Skeletal muscle satellite cell (primary cell): ENCODE data around the gene RPS14. TPM values are rescaled to one million over a fixed set of nuclear protein-coding genes. Genes with fewer than 3 reads are reported as not detected.

Experiments used
- H3K27me3 ChIP-seq: 2 replicates; pipeline ENCODE4 v1.7.0; 2013; ENCODE audit warnings: low read length; ENCODE audit not compliant: control insufficient read depth, insufficient read depth
- H3K36me3 ChIP-seq: 2 replicates; pipeline ENCODE4 v1.7.0; 2013; ENCODE audit warnings: mild to moderate bottlenecking, control low read depth, low read length; ENCODE audit not compliant: insufficient read depth
- H3K4me1 ChIP-seq: 2 replicates; pipeline ENCODE4 v1.7.0; 2013; ENCODE audit warnings: low read length; ENCODE audit not compliant: control insufficient read depth, insufficient read depth
- H3K4me2 ChIP-seq: 2 replicates; pipeline ENCODE4 v1.7.0; 2013; ENCODE audit warnings: mild to moderate bottlenecking, low read length
- H3K4me3 ChIP-seq: 2 replicates; pipeline ENCODE4 v1.7.0; 2013; ENCODE audit warnings: low read length
- H3K9ac ChIP-seq: 2 replicates; pipeline ENCODE4 v1.7.0; 2013; ENCODE audit warnings: mild to moderate bottlenecking, low read depth, low read length, moderate library complexity
- H3K9me3 ChIP-seq: replicated peaks from 2 replicates; pipeline ENCODE4 v1.7.0; 2013; ENCODE audit warnings: mild to moderate bottlenecking, control low read depth, low read length
- total RNA-seq: library from RNA; depleted of rRNA; stranded (reverse); fragments of >200 nt; gene quantifications from 2 replicates; pipeline ENCODE4 v1.2.3, GENCODE V29; 2012; rRNA removed

The RPS14 gene
- 3,190 and 4,225 TPM in 2 replicates for total RNA-seq

- peak within 1 kb of the TSS; percentile 98 for H3K9ac ChIP-seq
- H3K4me1 ChIP-seq: peaks cover 21% of the 10 kb centered on the region
- no peaks in the 10 kb centered on the region for H3K27me3 ChIP-seq
- peak within 1 kb of the TSS; percentile 87 for H3K4me3 ChIP-seq
- peak within 1 kb of the TSS; percentile 91 for H3K4me2 ChIP-seq
- peaks cover 46% of the 10 kb centered on the region for H3K36me3 ChIP-seq
- no peaks in the 10 kb centered on the region for H3K9me3 ChIP-seq
Observed at GRCh38 chr5:150449517-150450339, at the start of gene RPS14. Gene RPS14 (minus strand): TSS chr5:150449739. CDS start chr5:150447733, 2,006 bp downstream.

DNA sequence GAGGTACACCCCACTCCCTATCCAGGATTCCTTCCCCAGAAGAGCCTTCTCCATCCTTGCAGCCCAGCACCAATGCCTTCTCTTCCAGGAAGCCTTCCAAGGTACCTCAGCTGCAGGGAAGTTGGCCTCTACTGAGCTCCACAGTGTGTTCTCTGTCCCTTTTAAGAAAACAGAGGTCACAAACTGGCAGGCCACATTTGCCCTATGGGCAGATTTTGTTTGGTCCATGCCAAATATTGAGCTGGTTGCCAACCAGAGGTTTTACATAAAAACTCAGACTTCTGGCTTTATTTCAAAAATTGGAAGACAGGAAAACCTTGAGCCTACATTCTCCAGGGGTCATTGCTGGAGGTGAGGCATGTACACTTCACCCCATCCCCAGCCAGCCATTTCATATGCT, 49.4 kb upstream of the RPS14 start:
- peaks cover 17% of the 10 kb centered on the region for H3K36me3 ChIP-seq
- no peaks in the 10 kb centered on the region for H3K9me3 ChIP-seq
- H3K4me1 ChIP-seq: peaks cover 76% of the 10 kb centered on the region
- peak overlapping the region; percentile 75 for H3K9ac ChIP-seq
- H3K27me3 ChIP-seq: no peaks in the 10 kb centered on the region
- H3K4me2 ChIP-seq: peak overlapping the region; percentile 81
- H3K4me3 ChIP-seq: peak overlapping the region; percentile 56

DNA sequence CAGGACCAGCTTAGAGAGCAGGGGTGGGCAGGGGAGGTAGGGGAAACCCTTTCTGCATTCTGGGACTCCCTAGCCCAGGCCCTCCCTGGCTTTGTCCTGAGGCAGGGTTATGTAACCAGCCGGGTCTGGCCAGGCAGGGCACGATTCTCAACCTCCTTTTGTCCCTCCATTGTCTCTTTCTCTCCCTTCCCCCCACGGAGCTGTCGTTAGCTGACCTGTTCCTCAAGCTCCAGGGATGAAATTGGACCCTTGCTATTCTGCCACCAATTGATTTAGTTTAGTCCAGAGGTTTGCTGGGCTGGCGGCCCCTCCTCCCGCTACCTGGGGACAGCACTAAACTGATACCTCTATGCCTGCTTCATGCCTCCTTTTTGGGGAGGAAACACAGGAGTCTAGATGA, 49.0 kb upstream of the RPS14 start:
- H3K27me3 ChIP-seq: no peaks in the 10 kb centered on the region
- H3K9me3 ChIP-seq: no peaks in the 10 kb centered on the region
- H3K4me2 ChIP-seq: peak overlapping the region; percentile 81
- peak overlapping the region; percentile 75 for H3K9ac ChIP-seq
- peaks cover 17% of the 10 kb centered on the region for H3K36me3 ChIP-seq
- peak overlapping the region; percentile 56 for H3K4me3 ChIP-seq
- peaks cover 71% of the 10 kb centered on the region for H3K4me1 ChIP-seq

DNA sequence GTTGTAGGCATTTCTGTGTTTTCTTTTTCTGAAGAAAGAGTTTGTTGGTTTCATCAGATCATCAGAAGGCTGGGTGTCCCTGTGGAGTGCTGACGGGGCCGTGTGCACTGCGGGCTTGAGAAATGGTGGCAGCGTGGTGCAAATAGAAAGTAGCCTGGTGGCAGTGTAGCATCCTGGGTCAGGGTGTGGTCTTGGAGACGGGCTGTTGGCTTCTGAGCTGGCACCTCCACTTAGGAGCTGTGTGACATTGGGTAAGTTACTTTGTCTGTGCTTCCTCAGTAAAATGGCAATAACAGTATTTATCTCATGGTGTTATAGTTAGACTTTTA, 48.4 kb upstream of the RPS14 start:
- Histone ChIP-seq H3K9me3 (no peaks in the 10 kb centered on the region), H3K9ac (peak overlapping the region; percentile 75), H3K4me3 (peak overlapping the region; percentile 56), H3K36me3 (peaks cover 17% of the 10 kb centered on the region), H3K4me2 (peak overlapping the region; percentile 81), H3K4me1 (peaks cover 66% of the 10 kb centered on the region), H3K27me3 (no peaks in the 10 kb centered on the region)

DNA sequence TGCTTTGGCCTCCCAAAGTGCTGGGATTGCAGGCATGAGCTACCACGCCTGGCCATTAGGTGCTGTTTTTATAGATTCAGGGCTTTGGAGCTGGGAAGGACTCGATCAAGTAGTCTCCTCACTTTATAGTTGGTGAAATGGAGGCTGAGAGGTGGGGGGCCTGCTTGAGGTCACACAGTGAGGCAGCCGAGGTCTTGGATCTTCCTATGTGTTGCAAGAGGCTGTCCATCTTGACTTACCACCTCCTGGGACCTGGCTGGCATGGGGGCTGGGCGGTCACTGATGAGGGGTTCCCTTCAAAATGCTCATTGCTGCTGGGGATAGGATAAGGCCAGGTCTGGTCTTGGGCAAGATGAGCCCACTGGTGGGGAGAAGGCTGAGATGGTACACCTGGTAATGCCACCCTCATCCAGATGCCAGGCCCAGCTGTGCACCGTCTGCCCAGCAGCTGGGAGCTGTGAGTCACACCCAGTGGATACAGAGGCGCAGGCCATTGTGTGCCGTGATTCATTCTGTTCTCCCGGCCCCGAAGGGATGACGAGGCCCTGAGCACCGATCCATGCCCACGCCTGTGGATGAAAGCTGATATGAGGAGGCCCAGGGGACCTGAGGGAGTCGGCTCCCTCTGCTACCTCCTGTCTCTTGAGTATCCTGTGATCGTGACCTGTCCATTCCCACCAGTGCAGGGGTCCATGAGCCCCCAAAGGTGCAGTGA, 47.9 kb upstream of the RPS14 start:
- peak overlapping the region; percentile 75 for H3K9ac ChIP-seq
- H3K4me1 ChIP-seq: peaks cover 66% of the 10 kb centered on the region
- peaks cover 17% of the 10 kb centered on the region for H3K36me3 ChIP-seq
- no peaks in the 10 kb centered on the region for H3K9me3 ChIP-seq
- peak overlapping the region; percentile 81 for H3K4me2 ChIP-seq
- H3K27me3 ChIP-seq: no peaks in the 10 kb centered on the region
- H3K4me3 ChIP-seq: peak overlapping the region; percentile 56

DNA sequence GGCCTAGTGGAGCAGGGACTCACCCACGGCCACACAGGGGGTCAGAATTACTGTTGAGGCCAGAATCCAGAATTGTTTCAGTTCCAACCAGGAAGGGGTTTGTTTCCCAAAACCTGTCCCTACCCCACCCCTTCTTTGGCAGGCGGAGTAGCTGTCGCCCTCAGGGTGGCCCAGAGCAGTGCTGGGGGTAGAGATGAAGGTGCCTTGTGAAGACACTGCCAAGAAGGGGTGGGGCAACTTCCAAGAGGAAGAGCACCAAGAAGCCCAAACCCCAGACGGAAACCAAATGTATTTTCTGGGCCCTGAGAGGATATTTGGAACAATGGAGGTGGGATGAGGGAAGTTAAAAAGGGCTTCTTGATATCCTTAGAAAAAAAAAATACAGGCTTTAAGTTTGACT, 47.0 kb upstream of the RPS14 start:
- Histone ChIP-seq H3K36me3 (peaks cover 17% of the 10 kb centered on the region), H3K9ac (peak overlapping the region; percentile 7), H3K9me3 (no peaks in the 10 kb centered on the region), H3K4me3 (no peak overlapping the region), H3K4me2 (no peak overlapping the region), H3K27me3 (no peaks in the 10 kb centered on the region), H3K4me1 (peaks cover 66% of the 10 kb centered on the region)

- Histone ChIP-seq H3K9ac (peak overlapping the region; percentile 7), H3K36me3 (peaks cover 18% of the 10 kb centered on the region), H3K4me1 (peaks cover 66% of the 10 kb centered on the region), H3K9me3 (no peaks in the 10 kb centered on the region), H3K27me3 (no peaks in the 10 kb centered on the region), H3K4me2 (no peak overlapping the region), H3K4me3 (no peak overlapping the region)
Observed at GRCh38 chr5:150496098-150496497, 46.6 kb upstream of the RPS14 start.

DNA sequence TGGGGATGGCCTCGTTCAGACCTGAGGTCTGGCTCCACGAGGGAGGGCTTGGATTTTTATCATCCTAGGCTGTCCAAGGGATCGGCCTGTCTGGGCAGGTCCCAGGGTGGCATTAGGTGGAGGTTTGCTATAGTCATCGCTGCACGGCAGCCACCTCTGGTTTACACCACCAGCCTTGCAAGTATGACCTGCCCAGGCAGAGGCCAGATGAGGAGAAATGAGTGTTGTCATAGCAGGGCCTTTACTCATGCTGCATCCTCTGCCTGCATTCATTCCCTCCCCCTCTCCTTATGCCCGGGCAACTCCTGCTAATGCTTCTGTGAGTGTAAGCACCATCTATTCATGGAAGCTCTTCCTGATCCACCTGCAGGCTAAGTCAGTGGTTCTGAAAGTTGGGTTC, 43.1 kb upstream of the RPS14 start:
- peaks cover 67% of the 10 kb centered on the region for H3K4me1 ChIP-seq

GRCh38 chr5:150491876-150492275, 42.3 kb upstream of the RPS14 start:
- Histone ChIP-seq H3K27me3 (no peaks in the 10 kb centered on the region), H3K4me3 (no peak overlapping the region), H3K4me1 (peaks cover 68% of the 10 kb centered on the region), H3K4me2 (no peak overlapping the region), H3K9ac (peak overlapping the region; percentile 19), H3K36me3 (peaks cover 16% of the 10 kb centered on the region), H3K9me3 (no peaks in the 10 kb centered on the region)

More for the DNA sequence above, 43.1 kb upstream of the RPS14 start:
- H3K9ac ChIP-seq: peak overlapping the region; percentile 19
- no peaks in the 10 kb centered on the region for H3K9me3 ChIP-seq
- peaks cover 16% of the 10 kb centered on the region for H3K36me3 ChIP-seq
- H3K4me2 ChIP-seq: peak overlapping the region; percentile 16
- H3K4me3 ChIP-seq: no peak overlapping the region
- no peaks in the 10 kb centered on the region for H3K27me3 ChIP-seq

DNA sequence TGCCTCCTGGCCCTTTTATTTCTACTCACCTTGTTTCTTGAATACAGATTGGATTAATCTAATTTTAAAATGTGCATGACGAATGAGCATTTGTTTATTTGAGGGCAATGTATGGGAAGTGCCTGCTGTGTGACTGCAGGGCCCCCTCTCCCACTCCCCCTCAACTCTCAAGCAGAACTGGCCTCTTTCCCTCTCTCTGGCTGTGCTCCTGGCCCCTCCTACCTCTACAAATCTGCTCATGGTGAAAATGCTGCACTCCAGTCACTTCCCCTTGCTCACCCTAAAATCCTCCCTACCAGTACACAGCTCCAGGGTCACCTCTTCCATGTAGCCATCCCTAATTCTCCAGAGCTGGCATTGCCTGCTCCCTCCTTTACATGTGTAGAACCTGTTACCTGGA, 41.2 kb upstream of the RPS14 start:
- Histone ChIP-seq H3K9me3 (no peaks in the 10 kb centered on the region), H3K36me3 (peaks cover 6% of the 10 kb centered on the region), H3K9ac (peak overlapping the region; percentile 16), H3K27me3 (no peaks in the 10 kb centered on the region), H3K4me2 (peak overlapping the region; percentile 83), H3K4me1 (peaks cover 61% of the 10 kb centered on the region), H3K4me3 (no peak overlapping the region)

DNA sequence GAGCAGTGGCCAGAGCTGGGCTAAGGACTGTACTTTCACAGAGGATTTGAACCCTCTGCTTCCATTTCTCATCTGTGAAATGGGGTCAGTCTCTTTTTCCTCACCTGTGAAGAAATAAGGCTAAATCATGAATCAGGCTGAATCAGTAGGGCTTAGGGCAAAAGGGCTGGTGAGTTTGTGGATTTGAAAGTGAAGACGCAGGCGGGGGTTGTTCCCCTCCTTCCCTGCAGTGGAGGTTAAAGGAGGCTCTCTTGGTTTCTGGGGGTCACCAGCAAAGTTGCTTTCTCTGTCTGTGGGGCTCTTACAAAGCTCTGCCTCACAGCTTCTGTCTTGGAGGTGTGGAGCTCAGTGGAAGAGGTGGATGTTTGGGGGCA, 40.7 kb upstream of the RPS14 start:
- peaks cover 3% of the 10 kb centered on the region for H3K36me3 ChIP-seq
- no peak overlapping the region for H3K4me3 ChIP-seq
- peak overlapping the region; percentile 83 for H3K4me2 ChIP-seq
- no peaks in the 10 kb centered on the region for H3K9me3 ChIP-seq
- no peaks in the 10 kb centered on the region for H3K27me3 ChIP-seq
- peaks cover 63% of the 10 kb centered on the region for H3K4me1 ChIP-seq
- peak overlapping the region; percentile 16 for H3K9ac ChIP-seq
